H1 (cell line): ENCODE results near the gene CFAP53. TPM values are rescaled to one million over a fixed set of nuclear protein-coding genes. Genes with fewer than 3 reads are reported as not detected.
A peak's percentile ranks its signal among the peaks of the same experiment; 100 is the strongest.

Experiments
- CTCF ChIA-PET: fragments of 300-600 bp; sonication (Branson Sonifier 250); formaldehyde crosslinking; loops from one replicate; lab custom pipeline; 2021; ENCODE audit not compliant: partially characterized antibody; lab: Charles Lee
- POLR2A ChIA-PET: fragments of 300-600 bp; sonication (Branson Sonifier 250); formaldehyde crosslinking; loops from one replicate; lab custom pipeline; 2021; ENCODE audit warnings: inconsistent platforms; ENCODE audit not compliant: partially characterized antibody; lab: Charles Lee
- DNase-seq, 2 experiments: peaks; one replicate each; pipeline versions ENCODE4 v3.0.0 to v3.0.0-alpha.2; 2010 to 2022; ENCODE audit warnings: low spot score in 2 of 2, low read depth in 1 of 2, mixed read lengths in 1 of 2
- FAIRE-seq: peaks from 2 replicates; lab custom pipeline; 2011; peaks lifted over from hg19 to GRCh38; lab: Jason Lieb, UNC
- H2AFZ ChIP-seq: 2 replicates; pipeline ENCODE4 v1.8.1; 2012; ENCODE audit warnings: low read length, inconsistent platforms
- H2AK5ac ChIP-seq: 2 replicates; pipeline ENCODE4 v1.6.1; 2013; ENCODE audit warnings: low read depth, low read length
- H2BK120ac ChIP-seq: replicated peaks from 2 replicates; pipeline ENCODE3; 2013; ENCODE audit warnings: low read depth, low read length, inconsistent platforms
- H2BK12ac ChIP-seq: 2 replicates; pipeline ENCODE4 v1.6.1; 2013; ENCODE audit warnings: low read depth, low read length
- H2BK15ac ChIP-seq: 2 replicates; pipeline ENCODE4 v1.6.1; 2013; ENCODE audit warnings: low read length
- H2BK20ac ChIP-seq: 2 replicates; pipeline ENCODE4 v1.6.1; 2013; ENCODE audit warnings: low read length
- H2BK5ac ChIP-seq: 2 replicates; pipeline ENCODE4 v1.6.1; 2013; ENCODE audit warnings: low read depth, low read length
- H3K14ac ChIP-seq: 2 replicates; pipeline ENCODE4 v1.6.1; 2013; ENCODE audit warnings: inconsistent platforms; ENCODE audit not compliant: insufficient read length
- H3K18ac ChIP-seq: 2 replicates; pipeline ENCODE4 v1.6.1; 2013; ENCODE audit warnings: low read length; ENCODE audit errors: extremely low read depth
- H3K23ac ChIP-seq: 2 replicates; pipeline ENCODE4 v1.6.1; 2013; ENCODE audit warnings: inconsistent platforms; ENCODE audit not compliant: insufficient read length
- H3K23me2 ChIP-seq: 2 replicates; pipeline ENCODE4 v1.6.1; 2013; ENCODE audit warnings: low read depth, low read length
- H3K27ac ChIP-seq: 2 replicates; pipeline ENCODE4 v1.6.1; 2011; ENCODE audit warnings: low read depth, low read length, inconsistent platforms
- H3K27me3 ChIP-seq, 4 experiments: replicated peaks in 1 of 4; 1 replicate in 1 of 4; 2 replicates in 3 of 4; pipeline versions ENCODE4 v1.6.1 to v1.8.1; 2011 to 2013; ENCODE audit warnings: low read length in 3 of 4, mild to moderate bottlenecking in 3 of 4, inconsistent platforms in 2 of 4, mixed read lengths in 2 of 4, moderate library complexity in 1 of 4; ENCODE audit not compliant: control insufficient read depth in 3 of 4, insufficient read depth in 3 of 4; ENCODE audit errors: extremely low read depth in 1 of 4
- H3K36me3 ChIP-seq, 4 experiments: 2 replicates each; pipeline versions ENCODE4 v1.6.1 to v1.8.1; 2011 to 2013; ENCODE audit warnings: mild to moderate bottlenecking in 4 of 4, low read length in 3 of 4, moderate library complexity in 2 of 4, control low read depth in 1 of 4, inconsistent platforms in 1 of 4; ENCODE audit not compliant: insufficient read depth in 4 of 4, control insufficient read depth in 2 of 4
- H3K4ac ChIP-seq: replicated peaks from 2 replicates; pipeline ENCODE3; 2013; ENCODE audit warnings: low read length, low read depth, mixed read lengths, inconsistent platforms; ENCODE audit not compliant: insufficient read length
- H3K4me1 ChIP-seq, 4 experiments: replicated peaks in 1 of 4; 1 replicate in 1 of 4; 2 replicates in 3 of 4; pipeline versions ENCODE4 v1.6.1 to v1.8.1; 2011 to 2013; ENCODE audit warnings: low read length in 3 of 4, inconsistent platforms in 2 of 4, mixed read lengths in 1 of 4; ENCODE audit not compliant: insufficient read depth in 4 of 4, control insufficient read depth in 3 of 4
- H3K4me2 ChIP-seq, 2 experiments: 2 replicates each; pipeline versions ENCODE4 v1.6.1 to v1.8.1; 2011 to 2013; ENCODE audit warnings: low read depth in 2 of 2, low read length in 2 of 2, control low read depth in 1 of 2, inconsistent platforms in 1 of 2, mild to moderate bottlenecking in 1 of 2; ENCODE audit not compliant: insufficient read depth in 1 of 2
- H3K4me3 ChIP-seq, 4 experiments: fragments of 200-600, 300-600 bp in 1 of 4; sonication (generic), shearing (Covaris generic), sonication (Bioruptor Twin) in 1 of 4; 2 replicates each; pipeline versions ENCODE4 v1.5.1 to v1.8.1; 2011 to 2016; ENCODE audit warnings: low read length in 4 of 4, low read depth in 3 of 4, control low read depth in 2 of 4, inconsistent platforms in 2 of 4, mild to moderate bottlenecking in 2 of 4, mixed read lengths in 1 of 4, moderate library complexity in 1 of 4; ENCODE audit not compliant: insufficient read depth in 2 of 4; ENCODE audit errors: extremely low read depth in 1 of 4
- H3K56ac ChIP-seq: replicated peaks from 2 replicates; pipeline ENCODE3; 2013; ENCODE audit warnings: low read depth, mild to moderate bottlenecking, mixed read lengths, low read length, inconsistent platforms; ENCODE audit not compliant: insufficient read length
- H3K79me1 ChIP-seq: 2 replicates; pipeline ENCODE4 v1.6.1; 2013; ENCODE audit warnings: low read depth, low read length, control low read depth
- H3K79me2 ChIP-seq, 2 experiments: 2 replicates each; pipeline versions ENCODE4 v1.6.1 to v1.8.1; 2012 to 2013; ENCODE audit warnings: low read length in 2 of 2, mild to moderate bottlenecking in 2 of 2, inconsistent platforms in 1 of 2; ENCODE audit not compliant: insufficient read depth in 2 of 2, control insufficient read depth in 1 of 2
- H3K9ac ChIP-seq, 4 experiments: replicated peaks in 1 of 4; 1 replicate in 1 of 4; 2 replicates in 3 of 4; pipeline versions ENCODE4 v1.6.1 to v1.8.1; 2011 to 2013; ENCODE audit warnings: low read depth in 3 of 4, low read length in 3 of 4, control low read depth in 2 of 4, mild to moderate bottlenecking in 2 of 4, moderate library complexity in 2 of 4, inconsistent platforms in 1 of 4; ENCODE audit errors: extremely low read depth in 1 of 4
- H3K9me3 ChIP-seq, 2 experiments: 2 replicates each; pipeline versions ENCODE4 v1.6.1 to v1.8.1; 2012 to 2013; ENCODE audit warnings: mild to moderate bottlenecking in 2 of 2, moderate library complexity in 2 of 2, control low read depth in 1 of 2, inconsistent platforms in 1 of 2, low read depth in 1 of 2, low read length in 1 of 2, mixed read lengths in 1 of 2; ENCODE audit not compliant: insufficient read depth in 2 of 2
- H4K20me1 ChIP-seq, 2 experiments: replicated peaks in 1 of 2; 2 replicates each; pipeline versions ENCODE3 to v1.8.1; 2011 to 2013; ENCODE audit warnings: inconsistent platforms in 2 of 2, low read length in 2 of 2, mild to moderate bottlenecking in 1 of 2; ENCODE audit not compliant: insufficient read depth in 2 of 2, control insufficient read depth in 1 of 2
- H4K5ac ChIP-seq: 2 replicates; pipeline ENCODE4 v1.6.1; 2013; ENCODE audit warnings: low read length, low read depth, mixed read lengths, inconsistent platforms; ENCODE audit not compliant: insufficient read length
- H4K8ac ChIP-seq: 2 replicates; pipeline ENCODE4 v1.8.0; 2013; ENCODE audit warnings: mild to moderate bottlenecking, moderate library complexity, low read length, inconsistent platforms; ENCODE audit not compliant: insufficient read depth; ENCODE audit errors: extremely low read depth
- H4K91ac ChIP-seq: replicated peaks from 2 replicates; pipeline ENCODE3; 2013; ENCODE audit warnings: low read length, mixed read lengths, inconsistent platforms; ENCODE audit not compliant: insufficient read length
- HDAC2 ChIP-seq, 2 experiments: fragments of 300-600 bp in 1 of 2; sonication (generic) in 1 of 2; IDR thresholded peaks; 2 replicates each; pipeline ENCODE4 v1.6.1; 2011 to 2012; ENCODE audit warnings: low read depth in 2 of 2, low read length in 2 of 2, mild to moderate bottlenecking in 2 of 2, moderate library complexity in 2 of 2, borderline replicate concordance in 1 of 2, inconsistent platforms in 1 of 2
- JUN ChIP-seq: IDR thresholded peaks from 2 replicates; pipeline ENCODE4 v1.6.1; 2011; ENCODE audit warnings: low read depth, mild to moderate bottlenecking, improper control_type of control experiment, low read length
- NANOG ChIP-seq: IDR thresholded peaks from 2 replicates; pipeline ENCODE4 v1.6.1; 2011; ENCODE audit warnings: low read length, low read depth, mild to moderate bottlenecking, inconsistent platforms; ENCODE audit not compliant: insufficient read depth, poor library complexity, severe bottlenecking
- NRF1 ChIP-seq: IDR thresholded peaks from 2 replicates; pipeline ENCODE4 v1.6.1; 2011; ENCODE audit warnings: mild to moderate bottlenecking, low read depth, low read length, improper control_type of control experiment
- SP1 ChIP-seq: IDR thresholded peaks from 2 replicates; pipeline ENCODE4 v1.6.1; 2011; ENCODE audit warnings: low read depth, low read length
- TEAD4 ChIP-seq: IDR thresholded peaks from 2 replicates; pipeline ENCODE4 v1.6.1; 2012; ENCODE audit warnings: low read depth, low read length, inconsistent platforms, mixed read lengths
- WGBS, 2 experiments: shearing (Covaris generic) in 1 of 2; methylation state at CpG; one replicate each; pipeline versions ENCODE4 v1.1.6 to v1.1.7; 2013 to 2015; ENCODE audit warnings: low lambda C conversion rate in 2 of 2, mixed read lengths in 2 of 2, inconsistent platforms in 1 of 2, low coverage in 1 of 2, missing lambda C conversion rate in 1 of 2; ENCODE audit not compliant: insufficient replicate concordance in 2 of 2, insufficient coverage in 1 of 2, insufficient read length in 1 of 2; ENCODE audit errors: extremely low coverage in 1 of 2, missing lambda C conversion rate in 1 of 2; 5-methylcytosine and 5-hydroxymethylcytosine counted together
- polyA plus RNA-seq, 7 experiments: library from polyadenylated mRNA; depleted of rRNA in 3 of 7; stranded (reverse) in 5 of 7; unstranded in 2 of 7; fragments of >200 nt in 5 of 7; fragments of 200-250 nt in 2 of 7; gene quantifications; 1 replicate in 5 of 7; 2 replicates in 1 of 7; 4 replicates in 1 of 7; pipeline versions ENCODE4 v1.2.1 to v1.2.3, GENCODE V29; 2011 to 2013; ENCODE audit warnings: missing spikeins in 2 of 7, mixed read lengths in 2 of 7
- total RNA-seq: library from RNA; stranded (reverse); fragmentation: NEBNext Ultra II Directional; extraction: Animal tissue kit (Norgen Biotek cat#: 25700); gene quantifications from 2 replicates; pipeline ENCODE4 v1.2.1, GENCODE V29; 2021

CFAP53 gene
- total and polyA plus RNA-seq, 2 of the 8 experiments (the other 6 are each of a cell fraction or from before 2014, with no cell fraction given) = 0.08 to 0.30 TPM

DNA sequence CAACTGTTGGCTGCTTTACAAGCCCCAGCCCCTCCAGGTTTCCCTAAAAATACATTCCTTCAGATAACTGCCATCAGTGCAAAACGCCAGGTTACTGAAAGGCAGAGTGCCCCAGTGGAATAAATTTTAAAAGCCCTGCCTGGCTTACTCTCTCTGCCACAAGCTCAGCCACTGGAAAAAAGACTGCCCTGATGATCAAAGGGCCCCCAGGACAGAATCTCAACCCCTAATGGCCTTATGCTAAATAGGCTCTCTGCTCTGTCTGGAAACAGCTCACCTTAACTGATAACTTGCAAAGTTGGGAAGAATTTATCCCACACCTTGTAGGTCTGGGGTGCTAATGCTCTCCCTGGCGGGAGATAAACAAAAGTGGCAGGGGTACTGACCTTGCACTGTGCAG lies 33.9 kb downstream of the CFAP53 start:
- TF ChIP-seq JUN = no peak
- TF ChIP-seq HDAC2 (IDR thresholded peaks at IDR 0.05; ENCODE audit: borderline replicate concordance in 1 of 2, low read depth in 2 of 2, low read length in 2 of 2) = no peak
- no peak for TF ChIP-seq SP1
- TF ChIP-seq NRF1 = no peak
- TF ChIP-seq TEAD4 = no peak
- TF ChIP-seq NANOG = no peak
- H4K5ac ChIP-seq = no peak overlapping the region
- no peaks in the 10 kb centered on the region for H3K27me3 ChIP-seq
- H2BK5ac ChIP-seq = no peak overlapping the region
- no peak overlapping the region for H2BK20ac ChIP-seq
- H2BK15ac ChIP-seq = no peak overlapping the region
- no peak overlapping the region for H3K18ac ChIP-seq
- peaks cover 0 to 4% (median 0%) of the 10 kb centered on the region in 4 experiments; a peak in 1 of 7 replicates for H3K4me1 ChIP-seq
- ChIA-PET POLR2A (no interaction called here), CTCF (interaction anchor here (1.1 kb wide), 1 partner anchor 14 kb away, joined by 7 read pairs; no protein-coding TSS in a partner anchor)
- no peak overlapping the region for H4K91ac ChIP-seq
- H3K9me3 ChIP-seq = no peaks in the 10 kb centered on the region; a peak in 1 of 4 replicates
- H3K14ac ChIP-seq = no peak overlapping the region
- no peak for DNase-seq
- H2BK12ac ChIP-seq = no peak overlapping the region
- H2AK5ac ChIP-seq = no peak overlapping the region
- no peak for FAIRE-seq
- no peak overlapping the region for H3K4me3 ChIP-seq
- H3K4me2 ChIP-seq = no peak overlapping the region
- H2BK120ac ChIP-seq = no peak overlapping the region
- no peak overlapping the region for H3K9ac ChIP-seq
- H2AFZ ChIP-seq = 0 out of 2 replicates have a peak overlapping the region, but pooled peaks have one; percentile 9
- no peaks in the 10 kb centered on the region for H3K23me2 ChIP-seq
- H4K20me1 ChIP-seq = no peaks in the 10 kb centered on the region
- H3K27ac ChIP-seq = no peak overlapping the region
- H3K79me1 ChIP-seq = no peaks in the 10 kb centered on the region
- no peaks in the 10 kb centered on the region for H3K36me3 ChIP-seq
- no peaks in the 10 kb centered on the region for H3K79me2 ChIP-seq
- no peak overlapping the region for H3K23ac ChIP-seq
- H3K4ac ChIP-seq = no peak overlapping the region
- H3K56ac ChIP-seq = no peak overlapping the region
- no peak overlapping the region for H4K8ac ChIP-seq
- WGBS, 2 experiments = 73% methylated on average over 2 of the region's 2 CpGs; no CpG with 5 or more reads in 1 of the 2 experiments
